Fibroblast of villous mesenchyme (primary cell): ENCODE results near the gene NPAS4. TPM values are rescaled to one million over a fixed set of nuclear protein-coding genes. Genes with fewer than 3 reads are reported as not detected.
"Not testable (repeated sequence)": the region's sequence is repeated elsewhere in the genome, so short reads cannot be mapped to it uniquely, and the experiment has no call there.

ENCODE experiments used
- DNase-seq: peaks from one replicate; pipeline ENCODE4 v3.0.0-alpha.2; 2010; ENCODE audit warnings: low read depth
- H3K4me3 ChIP-seq: 2 replicates; pipeline ENCODE4 v1.5.1; 2011; ENCODE audit warnings: low read depth, mild to moderate bottlenecking, low read length
- CTCF ChIP-seq: IDR thresholded peaks from 2 replicates; pipeline ENCODE4 v1.5.1; 2012; ENCODE audit warnings: low read depth, mild to moderate bottlenecking, low read length; ENCODE audit not compliant: insufficient read depth
- total RNA-seq: library from RNA; depleted of rRNA; stranded (reverse); fragments of >200 nt; gene quantifications from 2 replicates; pipeline ENCODE4 v1.2.3, GENCODE V29; 2012

Gene NPAS4
- total RNA-seq: 0.32 TPM in 1 of 2 replicates, not detected in the other

- DNase-seq: no peak
- no peak within 1 kb of the TSS for H3K4me3 ChIP-seq
- TF ChIP-seq CTCF: no peak
These were observed at the start of gene NPAS4 for GRCh38 chr11:66420671-66421476. TSS of gene NPAS4 (plus strand) at chr11:66421035. CDS start at chr11:66421180, 145 bp downstream.

- peak within 1 kb of the TSS; percentile 69 for H3K4me3 ChIP-seq
- DNase-seq: no peak
- TF ChIP-seq CTCF: no peak
These were observed 49.0 kb upstream of the NPAS4 start, which contains the start of gene SLC29A2 for GRCh38 chr11:66371627-66372415. TSS of gene SLC29A2 (minus strand) at chr11:66371760. CDS start at chr11:66371591, 169 bp downstream.

- no peak for TF ChIP-seq CTCF
- DNase-seq: no peak
- H3K4me3 ChIP-seq: no peak overlapping the region
These were observed 47.6 kb upstream of the NPAS4 start for GRCh38 chr11:66373265-66373664.

- DNase-seq, H3K4me3 ChIP-seq: not testable (repeated sequence)
These were observed 47.0 kb upstream of the NPAS4 start for GRCh38 chr11:66373690-66374287.

GRCh38 chr11:66380264-66380663 is 40.6 kb upstream of the NPAS4 start:
- not testable (repeated sequence) for DNase-seq, H3K4me3 ChIP-seq

- not testable (repeated sequence) for DNase-seq, H3K4me3 ChIP-seq
These were observed 36.5 kb upstream of the NPAS4 start for GRCh38 chr11:66384316-66384715.

- H3K4me3 ChIP-seq: peak overlapping the region; percentile 36
- peak; percentile 90 for DNase-seq
- peak; percentile 90 for TF ChIP-seq CTCF
These were observed 34.4 kb upstream of the NPAS4 start for GRCh38 chr11:66386171-66387069.
